GM21529 (cell line): Measurements from ENCODE around the gene TAMALIN.

Source experiments
- ATAC-seq: cut with Tn5 transposase; IDR thresholded peaks from one replicate; pipeline ENCODE4 v1.9.1; 2021; ENCODE audit not compliant: unreplicated experiment

TAMALIN gene

DNA sequence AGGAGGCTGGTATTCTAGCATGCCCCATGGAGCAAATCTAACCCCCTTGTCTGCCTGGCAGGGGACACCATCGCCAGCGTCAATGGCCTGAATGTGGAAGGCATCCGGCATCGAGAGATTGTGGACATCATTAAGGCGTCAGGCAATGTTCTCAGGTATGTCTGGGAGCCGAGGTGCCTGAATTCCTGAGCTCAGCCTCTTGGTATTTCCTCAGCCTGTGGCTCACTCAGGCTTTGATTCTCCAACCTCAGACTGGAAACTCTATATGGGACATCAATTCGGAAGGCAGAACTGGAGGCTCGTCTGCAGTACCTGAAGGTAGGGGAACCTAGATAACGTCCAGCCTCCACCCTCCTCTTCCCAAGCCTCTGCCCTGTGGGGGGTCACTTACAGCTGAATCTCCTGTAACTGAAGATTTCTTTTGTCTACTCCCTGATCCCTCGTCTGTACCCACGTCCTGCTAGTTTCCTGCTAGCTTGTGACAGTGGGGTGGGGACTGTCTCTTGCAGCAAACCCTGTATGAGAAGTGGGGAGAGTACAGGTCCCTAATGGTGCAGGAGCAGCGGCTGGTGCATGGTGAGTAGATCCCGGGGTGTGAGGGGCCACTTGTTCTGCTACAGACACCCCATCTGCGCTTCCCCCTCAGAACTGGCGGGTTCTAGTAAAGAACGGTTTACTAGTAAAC lies 7.0 kb downstream of the TAMALIN start:
- ATAC-seq: no peak

DNA sequence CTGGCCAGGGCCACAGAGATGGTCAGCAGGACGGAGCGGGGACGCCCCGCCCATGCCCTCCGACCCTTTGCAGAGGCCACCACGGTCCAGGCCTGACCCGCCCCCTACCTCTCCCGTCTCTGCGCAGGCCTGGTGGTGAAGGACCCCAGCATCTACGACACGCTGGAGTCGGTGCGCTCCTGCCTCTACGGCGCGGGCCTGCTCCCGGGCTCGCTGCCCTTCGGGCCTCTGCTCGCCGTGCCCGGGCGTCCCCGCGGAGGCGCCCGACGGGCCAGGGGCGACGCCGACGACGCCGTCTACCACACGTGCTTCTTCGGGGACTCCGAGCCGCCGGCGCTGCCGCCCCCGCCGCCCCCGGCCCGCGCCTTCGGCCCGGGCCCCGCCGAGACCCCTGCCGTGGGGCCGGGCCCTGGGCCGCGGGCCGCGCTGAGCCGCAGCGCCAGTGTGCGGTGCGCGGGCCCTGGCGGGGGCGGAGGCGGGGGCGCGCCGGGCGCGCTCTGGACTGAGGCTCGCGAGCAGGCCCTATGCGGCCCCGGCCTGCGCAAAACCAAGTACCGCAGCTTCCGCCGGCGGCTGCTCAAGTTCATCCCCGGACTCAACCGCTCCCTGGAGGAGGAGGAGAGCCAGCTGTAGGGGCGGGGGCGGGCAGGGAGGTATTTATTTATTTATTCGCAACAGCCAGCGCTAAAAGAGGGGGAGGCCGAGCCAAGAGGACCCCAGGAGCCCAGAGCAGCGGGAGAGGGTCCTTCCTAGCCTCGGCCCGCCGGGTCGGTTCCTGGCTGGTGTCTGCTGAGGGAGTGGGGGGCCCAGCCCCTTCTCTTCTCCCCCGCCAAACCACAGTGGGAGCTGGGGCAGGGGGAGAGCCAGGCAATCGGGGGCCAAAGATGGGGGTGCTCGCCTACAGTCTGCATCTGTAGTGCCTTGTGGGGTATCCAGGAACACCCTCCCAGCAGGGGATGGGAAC lies 8.1 kb downstream of the TAMALIN start:
- ATAC-seq: no peak

DNA sequence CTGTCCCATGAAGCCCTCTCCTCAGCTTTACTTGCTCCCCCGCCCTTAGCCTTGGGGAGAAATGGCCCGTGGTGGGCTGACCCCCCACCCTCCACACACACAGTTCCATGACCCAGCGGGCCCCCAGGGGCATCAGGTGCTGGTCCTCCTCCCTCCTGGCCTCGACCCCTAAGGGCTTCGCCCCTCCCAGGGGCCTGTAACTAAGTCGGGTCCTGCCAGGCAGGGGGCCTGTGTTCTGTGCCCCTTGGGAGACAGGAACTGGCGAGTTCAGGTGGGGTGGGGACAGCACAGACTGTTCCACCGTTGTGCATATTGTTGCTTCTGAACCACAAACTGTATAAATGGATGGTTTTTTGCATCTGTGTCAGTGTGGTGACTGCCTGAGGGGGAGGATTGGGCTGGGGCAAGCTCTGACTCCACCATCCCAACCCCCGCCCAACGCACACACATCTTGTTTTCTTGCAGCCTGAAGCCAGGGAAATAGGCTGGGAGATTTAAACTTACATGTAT lies 8.8 kb downstream of the TAMALIN start:
- ATAC-seq: no peak

DNA sequence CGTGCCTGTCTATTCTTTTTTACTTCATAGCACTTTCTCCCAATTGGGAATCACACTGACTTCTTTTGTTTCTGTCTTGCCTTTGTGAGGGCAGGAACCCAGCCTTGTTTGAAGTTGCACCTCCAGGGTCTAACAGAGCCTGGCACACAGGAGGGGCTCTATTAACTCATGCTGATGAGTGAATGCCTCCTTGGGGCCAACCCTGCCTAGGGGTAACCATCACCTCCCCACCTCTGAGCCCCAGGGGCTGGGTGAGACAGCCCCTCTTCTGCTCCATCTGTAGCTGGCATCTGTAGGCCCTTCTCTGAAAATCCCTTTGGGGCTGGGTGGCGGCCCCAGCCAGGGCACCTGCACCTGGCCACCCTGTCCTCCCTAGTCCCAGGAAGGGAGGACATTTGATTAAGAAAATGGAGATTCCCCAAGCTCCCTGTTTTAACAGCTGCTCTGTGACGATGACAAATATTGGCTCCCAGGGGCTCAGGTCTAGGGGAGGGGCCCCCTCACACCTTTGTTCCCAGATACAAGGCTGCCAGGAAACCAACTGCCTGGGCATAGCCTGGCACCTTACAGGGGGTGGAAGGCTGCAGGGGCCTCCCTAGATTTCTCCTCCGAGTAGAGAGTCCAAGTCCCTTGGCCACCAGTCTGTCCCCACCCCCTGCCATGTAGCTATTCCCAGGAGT lies 11.8 kb downstream of the TAMALIN start:
- no peak for ATAC-seq

DNA sequence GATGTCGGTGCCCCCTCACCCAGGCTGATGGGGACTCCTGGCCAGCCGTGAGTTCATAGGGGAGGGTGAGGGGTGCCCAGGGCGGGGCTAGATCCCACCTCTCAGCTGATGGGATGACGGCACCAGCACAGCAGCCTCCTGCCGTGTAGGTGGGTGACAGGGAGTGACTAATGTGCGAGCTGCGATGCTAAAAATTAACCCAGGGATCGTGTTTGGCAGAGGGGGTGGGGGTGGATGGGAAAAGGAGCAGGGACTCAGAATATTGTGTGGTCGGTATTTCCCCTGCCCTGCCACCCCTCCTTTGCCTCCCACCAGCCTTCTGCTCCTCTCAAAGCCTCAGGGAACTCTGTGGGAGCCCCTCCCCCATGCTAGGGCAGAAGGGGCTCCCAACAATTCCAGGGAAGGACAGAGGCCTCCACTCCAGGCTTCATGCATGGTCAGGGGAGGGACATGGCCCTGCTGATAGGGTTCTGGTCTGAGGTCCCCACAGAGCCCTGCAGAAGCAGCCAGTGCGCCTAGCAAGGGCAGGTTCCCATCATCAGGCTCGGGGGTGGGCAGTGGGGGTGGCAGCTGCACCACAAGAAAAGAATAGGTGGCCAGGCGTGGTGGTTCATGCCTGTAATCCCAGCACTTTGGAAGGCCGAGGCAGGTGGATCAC lies 12.5 kb downstream of the TAMALIN start:
- ATAC-seq: no peak

DNA sequence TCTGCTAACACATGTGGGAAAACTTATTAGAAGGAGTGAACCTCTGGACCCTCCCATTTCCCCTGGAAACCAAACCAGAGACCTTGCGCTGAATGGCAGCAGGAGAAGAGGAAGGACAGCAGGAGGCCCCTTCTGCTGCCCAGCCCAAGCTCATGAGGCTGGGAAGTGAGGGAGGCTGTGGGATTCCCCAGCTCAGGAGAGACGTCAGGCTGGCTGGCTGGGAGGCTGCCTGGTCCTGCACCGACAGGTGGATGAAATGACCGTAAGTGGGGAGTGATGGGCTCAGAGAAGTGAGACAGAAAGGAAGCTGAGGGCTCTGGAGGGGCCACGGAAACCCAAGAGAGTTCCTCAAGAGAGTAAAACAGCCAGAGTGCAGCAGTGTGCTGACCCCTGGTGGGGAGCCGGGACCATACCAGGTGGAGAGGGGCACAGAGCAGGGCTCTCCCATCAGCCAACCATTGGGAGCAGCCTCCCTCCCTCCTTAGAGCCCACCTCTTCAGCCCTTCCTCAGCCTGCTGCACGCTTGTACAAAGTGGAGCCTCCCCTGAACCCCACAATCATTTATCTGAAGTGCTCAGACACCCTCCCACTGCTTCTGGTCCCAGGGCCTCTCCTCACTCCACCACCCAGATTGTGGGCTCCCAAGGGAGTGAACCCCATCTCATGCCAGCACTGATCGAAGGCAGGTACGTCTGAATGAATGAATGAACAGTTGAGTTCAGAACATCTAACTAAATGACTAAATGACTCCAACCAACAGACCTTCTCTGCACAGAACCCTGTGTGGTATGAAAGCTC lies 14.0 kb downstream of the TAMALIN start:
- ATAC-seq: peak; percentile 45

DNA sequence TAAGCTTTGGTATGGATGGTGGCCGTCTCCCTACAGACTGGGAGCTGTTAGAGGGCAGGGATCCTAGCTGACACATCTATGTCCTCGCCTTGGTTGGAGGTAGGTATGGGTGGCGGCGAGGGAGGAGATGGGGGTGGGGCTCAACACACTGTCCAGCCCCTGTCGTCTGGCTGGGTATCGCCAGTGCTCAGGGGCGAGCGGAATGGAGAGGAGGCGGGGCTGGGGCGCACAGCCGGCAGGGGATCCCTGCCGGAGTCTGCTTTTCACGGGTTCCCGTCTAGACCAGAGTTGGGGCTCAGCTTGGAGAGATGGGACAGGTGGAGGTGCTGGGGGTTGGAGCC lies 16.1 kb downstream of the TAMALIN start:
- ATAC-seq: no peak

DNA sequence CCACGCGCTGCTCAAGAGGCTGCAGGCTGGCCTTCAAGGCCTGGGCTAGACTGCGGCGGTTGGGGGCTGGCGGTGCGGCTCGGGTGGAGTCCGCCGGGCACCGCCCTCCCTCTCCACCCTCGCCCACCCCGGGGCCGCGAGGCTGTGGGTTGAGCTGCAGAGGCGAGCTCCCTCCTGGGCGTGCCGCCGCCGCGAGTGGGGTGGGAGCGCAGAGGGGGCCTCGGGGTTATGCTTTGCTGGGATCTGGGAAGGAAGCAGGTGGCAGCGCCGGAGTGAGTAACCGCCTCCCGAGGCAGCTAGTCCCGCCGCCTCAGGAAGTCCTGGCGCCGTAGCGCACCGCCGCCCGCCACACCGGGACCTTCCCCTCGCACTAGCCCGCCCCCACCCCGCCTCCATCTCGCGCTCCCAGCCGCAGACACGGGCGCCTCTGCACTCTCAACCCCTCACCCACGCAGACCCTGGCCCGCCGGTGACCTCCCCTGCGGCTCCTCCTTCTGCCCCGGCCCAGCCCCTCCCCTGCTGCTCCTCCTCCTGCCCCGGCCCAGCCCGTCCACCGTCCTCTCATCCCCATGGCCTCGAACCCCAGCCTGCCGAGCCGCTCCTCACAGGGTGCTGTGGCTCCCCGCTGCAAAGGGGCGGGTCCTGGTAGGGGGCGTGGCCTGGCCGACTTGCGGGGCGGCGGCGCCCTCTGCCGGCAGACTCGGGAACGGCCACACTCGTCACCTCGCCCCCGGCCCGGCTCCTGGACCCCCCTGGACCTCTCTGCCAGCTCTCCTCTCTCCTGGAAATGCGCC lies 16.6 kb downstream of the TAMALIN start:
- ATAC-seq: peak; percentile 51

DNA sequence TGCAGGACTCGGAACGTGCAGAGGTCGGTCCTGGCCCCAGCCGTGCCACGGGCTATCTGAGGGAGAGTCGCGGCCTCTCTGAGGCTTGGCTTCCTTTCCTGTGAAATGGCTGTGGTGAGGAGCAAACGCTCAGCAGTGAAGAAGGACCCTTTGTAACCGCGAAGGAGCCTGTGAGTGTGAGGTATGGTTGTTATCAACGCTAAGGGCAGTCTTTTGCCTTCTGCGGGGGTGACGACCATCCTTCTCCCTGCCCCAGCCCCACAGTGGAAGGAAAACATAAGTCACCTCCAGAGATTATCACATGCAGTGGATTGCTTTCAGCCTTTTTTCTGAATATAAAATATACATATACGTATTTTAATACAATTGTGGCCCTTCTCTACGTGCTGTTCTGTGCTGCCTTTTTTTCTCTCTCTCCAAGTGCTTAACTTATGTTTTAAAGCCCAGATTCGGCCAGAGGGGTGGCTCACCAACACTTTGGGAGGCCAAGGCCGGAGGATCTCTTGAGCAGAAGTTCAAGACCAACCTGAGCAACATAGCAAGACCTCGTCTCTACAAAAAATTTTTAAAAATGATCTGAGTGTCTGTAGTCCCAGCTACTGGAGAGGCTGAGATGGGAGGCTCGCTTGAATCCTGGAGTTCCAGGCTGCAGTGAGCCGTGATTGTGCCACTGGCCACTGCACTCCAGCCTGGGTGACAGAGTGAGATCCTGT lies 17.4 kb downstream of the TAMALIN start:
- no peak for ATAC-seq

DNA sequence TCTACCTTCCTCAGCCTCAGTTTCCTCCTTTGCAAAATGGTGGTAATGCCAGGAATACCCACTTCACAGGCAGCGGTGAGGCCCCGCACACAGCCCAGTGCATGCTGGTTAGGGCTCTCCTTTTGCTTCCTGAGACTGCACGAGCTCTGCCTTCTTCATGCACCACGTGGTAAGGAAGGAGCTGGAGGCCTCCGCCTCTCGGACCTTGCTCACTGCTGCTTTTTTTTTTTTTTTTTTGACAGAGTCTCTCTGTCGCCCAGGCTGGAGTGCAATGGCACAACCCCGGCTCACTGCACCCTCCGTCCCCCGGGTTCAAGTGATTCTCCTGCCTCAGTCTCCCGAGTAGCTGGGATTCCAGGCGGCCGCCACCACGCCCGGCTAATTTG lies 18.1 kb downstream of the TAMALIN start:
- ATAC-seq: no peak

DNA sequence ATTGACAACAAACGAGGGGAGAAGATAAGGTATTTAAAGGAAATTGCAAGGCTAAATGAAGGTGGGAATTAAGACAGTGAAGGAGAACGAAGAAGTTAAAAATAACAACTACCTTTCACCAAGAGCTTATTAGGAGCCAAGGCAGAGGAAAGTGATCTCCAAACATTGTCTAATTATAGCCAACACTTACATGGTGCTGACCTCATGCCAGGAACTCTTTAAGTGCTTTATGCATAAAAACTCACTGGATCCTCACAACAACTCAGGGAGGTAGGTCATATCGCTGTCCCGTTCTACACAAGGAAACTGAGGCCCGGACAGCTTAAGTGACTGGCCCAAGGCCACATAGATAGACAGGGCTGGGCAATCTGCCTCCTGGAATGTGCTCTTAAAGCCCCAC lies 19.5 kb downstream of the TAMALIN start:
- ATAC-seq: no peak

DNA sequence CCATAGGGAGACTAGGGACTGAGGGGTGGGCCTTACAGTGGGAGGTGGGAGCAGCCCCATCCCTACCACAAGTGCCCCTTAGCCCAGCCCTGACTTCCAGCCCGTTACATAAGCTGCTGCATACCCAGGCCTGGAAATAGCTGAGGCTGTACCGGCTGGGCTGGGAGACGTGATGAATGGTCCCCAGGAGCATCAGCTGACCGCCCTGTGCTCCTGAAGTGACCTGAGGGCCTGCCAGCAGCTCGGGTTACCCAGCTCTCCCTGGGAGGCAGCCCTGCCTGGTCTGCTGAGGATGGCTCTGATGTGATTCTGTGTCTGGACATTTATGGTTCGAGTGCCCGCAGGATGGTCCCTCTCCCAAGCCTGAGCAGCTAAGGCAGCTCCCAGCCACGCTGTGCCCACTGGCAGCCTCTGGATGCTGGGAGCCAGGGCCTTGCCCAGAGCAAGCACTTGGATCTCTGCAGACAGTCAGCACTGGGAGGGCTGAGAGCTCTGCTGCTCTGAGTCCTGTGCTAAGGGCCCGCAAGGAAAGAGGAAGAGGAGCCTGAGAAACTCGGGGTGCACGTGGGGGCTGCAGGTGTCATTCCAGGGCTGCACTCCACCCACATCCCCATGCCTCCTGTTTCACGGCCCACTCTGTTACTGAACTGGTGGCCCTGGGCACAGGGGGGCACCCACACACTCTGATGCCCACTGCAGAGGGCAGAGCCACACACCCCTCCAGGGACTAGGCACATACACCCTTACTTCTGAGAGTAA lies 20.5 kb downstream of the TAMALIN start:
- ATAC-seq: no peak

DNA sequence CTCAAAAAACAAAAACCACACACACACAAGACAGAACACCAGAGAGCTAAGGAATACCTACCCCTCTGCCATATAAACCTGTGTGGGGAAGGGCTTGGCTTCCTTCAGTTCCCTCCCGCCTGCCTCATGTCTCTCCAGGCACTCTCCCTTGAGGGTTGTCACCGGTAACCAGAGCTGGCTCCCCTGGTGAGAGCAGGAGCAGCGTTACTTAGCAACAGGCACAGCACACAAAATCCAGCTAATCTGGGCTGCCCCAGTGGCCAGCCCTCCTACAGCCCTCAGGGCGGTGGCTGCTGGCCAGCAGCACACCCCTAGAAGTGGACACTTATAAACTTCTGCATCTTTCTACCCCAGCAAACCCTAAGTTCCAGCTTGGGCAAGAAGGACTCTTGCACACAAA lies 22.9 kb downstream of the TAMALIN start:
- ATAC-seq: no peak

DNA sequence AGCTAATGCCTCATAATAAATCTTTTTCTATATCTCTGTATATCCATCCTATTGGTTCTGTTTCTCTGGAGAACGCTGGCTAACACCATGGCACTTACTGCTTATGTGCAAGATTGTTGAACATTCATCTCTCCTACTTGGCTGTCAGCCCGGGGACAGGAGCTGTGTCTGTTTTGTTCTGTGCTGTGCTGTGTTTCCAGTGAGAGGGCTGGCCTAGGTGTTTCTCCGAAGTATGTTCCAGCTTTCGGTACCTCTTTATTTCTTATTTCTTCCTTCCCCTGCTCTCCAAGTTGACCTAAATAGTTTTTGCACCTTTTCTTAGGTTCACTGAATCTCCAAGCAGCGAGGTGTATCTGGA lies 25.7 kb downstream of the TAMALIN start:
- no peak for ATAC-seq

DNA sequence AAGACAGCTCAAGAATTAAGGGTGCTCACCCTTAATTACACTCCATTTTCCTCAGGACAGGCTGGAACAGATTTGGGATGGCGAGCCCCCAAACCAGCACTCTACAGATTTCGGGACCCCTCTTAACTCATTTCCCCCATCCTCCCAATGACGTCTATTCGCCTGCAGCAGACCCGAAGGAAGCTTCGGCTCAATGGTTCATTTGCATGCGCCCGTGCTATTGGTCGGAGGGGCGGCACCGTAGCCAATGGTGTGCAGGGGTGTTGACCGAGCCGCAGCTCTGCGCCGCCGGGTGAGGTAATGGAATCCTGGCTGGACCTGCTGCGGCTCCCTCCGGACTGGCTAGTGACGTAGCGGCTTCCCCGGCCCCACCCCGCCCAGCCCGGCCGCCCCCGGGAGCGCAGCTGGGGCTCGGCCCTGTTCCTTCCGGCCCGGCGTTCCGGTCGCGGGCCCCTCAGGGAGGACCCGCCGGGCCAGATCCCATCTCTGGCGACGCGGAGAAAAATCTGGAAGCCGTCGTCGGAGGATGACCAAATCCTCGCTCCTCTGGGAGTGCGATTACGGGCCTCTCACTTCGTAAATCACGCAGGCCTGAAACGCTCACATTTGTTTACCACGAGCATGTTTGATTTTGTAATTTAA lies 26.2 kb downstream of the TAMALIN start:
- ATAC-seq: peak; percentile 89

DNA sequence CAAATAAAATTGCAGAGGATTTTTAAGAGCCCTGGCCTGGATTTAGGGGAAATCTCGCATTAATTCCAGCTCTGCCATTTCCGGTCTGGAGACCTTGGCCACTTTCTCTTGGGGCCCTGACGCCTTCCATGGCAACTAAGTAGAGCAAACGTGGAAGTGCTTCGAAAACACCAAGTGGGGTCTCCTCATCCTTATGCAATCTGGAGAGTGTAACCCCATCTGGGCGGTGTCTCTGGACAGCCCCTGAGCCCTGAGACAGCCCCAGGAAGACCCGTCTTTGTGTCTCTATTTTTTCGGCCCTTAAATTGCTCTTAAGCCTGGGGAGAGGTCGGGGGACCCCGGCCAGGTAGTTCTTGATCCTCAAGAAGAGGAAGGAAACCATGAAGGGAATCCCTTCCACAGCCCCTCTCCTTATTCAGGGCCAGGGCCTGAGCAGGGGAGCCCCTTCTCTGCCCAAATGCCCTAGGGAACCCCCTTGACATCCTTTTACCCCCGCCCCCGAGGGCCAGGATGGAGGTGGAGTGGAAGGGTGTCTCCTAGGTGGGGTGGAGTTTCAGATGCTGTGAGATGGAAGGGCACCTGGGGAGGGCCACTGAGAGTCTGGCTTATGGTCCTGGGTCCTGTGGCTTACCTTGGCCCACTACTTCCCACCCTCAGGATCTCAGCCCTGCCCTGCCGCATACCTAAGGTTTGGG lies 26.8 kb downstream of the TAMALIN start:
- ATAC-seq: no peak

DNA sequence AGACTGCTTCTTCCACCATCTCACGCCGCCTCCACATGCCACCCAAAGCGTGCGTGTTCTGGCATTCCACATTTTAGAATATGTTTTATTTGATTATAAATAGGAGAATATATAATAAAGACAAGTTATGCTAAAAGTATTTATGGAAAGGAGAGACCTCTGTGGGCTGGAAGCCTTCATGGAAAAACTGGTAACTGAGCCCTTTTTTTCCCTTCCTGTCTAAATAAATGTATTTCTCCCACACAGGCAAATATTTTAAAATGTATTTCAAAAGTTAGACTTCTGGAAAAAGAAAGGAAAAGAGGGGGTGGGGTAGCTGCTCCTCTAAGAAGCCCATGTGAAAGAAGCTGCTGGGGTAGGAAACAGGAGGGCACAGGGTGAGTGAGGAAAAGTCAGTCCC lies 28.4 kb downstream of the TAMALIN start:
- ATAC-seq: no peak
